ENCODE results near the gene LAX1. TPM values are rescaled to one million over a fixed set of nuclear protein-coding genes. Genes with fewer than 3 reads are reported as not detected.

The LAX1 gene
- total RNA-seq, 6 experiments from 2014 or later = 0.06 to 0.47 (median 0.30) TPM

GRCh38 chr1:203818399-203818798 lies 53.4 kb downstream of the LAX1 start:
- H3K36me3 ChIP-seq = peaks cover 6 to 82% (median 57%) of the 10 kb centered on the region in 4 donors
- no peak for DNase-seq
- WGBS (ENCODE audit: insufficient coverage, low coverage, low lambda C conversion rate, missing lambda C conversion rate) = 92% methylated on average over 6 of the region's 6 CpGs

GRCh38 chr1:203823306-203823705 lies 58.3 kb downstream of the LAX1 start:
- Histone ChIP-seq H3K27ac (no peak overlapping the region), H3K4me3 (no peak overlapping the region), H3K4me1 (no peaks in the 10 kb centered on the region), H3K9me3 (no peaks in the 10 kb centered on the region), H3K36me3 (peaks cover 6 to 70% (median 37%) of the 10 kb centered on the region in 4 donors), H3K27me3 (no peaks in the 10 kb centered on the region)
- DNase-seq = no peak
- TF ChIP-seq POLR2A (IDR thresholded peaks at IDR 0.05) = no peak
- no peak for TF ChIP-seq CTCF (IDR thresholded peaks at IDR 0.05)
- 83% methylated on average over 1 of the region's 1 CpG for WGBS (ENCODE audit: insufficient coverage, low coverage, low lambda C conversion rate, missing lambda C conversion rate)
- ATAC-seq = no peak
- intact Hi-C loops (cut with DNase I) = no loop called here

More at GRCh38 chr1:203818399-203818798, 53.4 kb downstream of the LAX1 start:
- Histone ChIP-seq H3K4me1 (no peaks in the 10 kb centered on the region), H3K9me3 (no peaks in the 10 kb centered on the region), H3K4me3 (no peak overlapping the region), H3K27ac (no peak overlapping the region), H3K27me3 (no peaks in the 10 kb centered on the region)
- ATAC-seq = no peak
- TF ChIP-seq CTCF (IDR thresholded peaks at IDR 0.05) (no peak), POLR2A (IDR thresholded peaks at IDR 0.05) (no peak)
- intact Hi-C loops (cut with DNase I) = no loop called here

Small RNA genes within 50 kb of the gene (small RNA-seq; reads per million reads assigned to genes)
- gene SNORA77 (535 to 582 reads per million in 2 experiments), gene ZC3H11A (2.7 to 3.5 reads per million in 2 experiments)

Other genes with a start within 250 kb of the LAX1 start
- gene ATP2B4, start 138.4 kb upstream of the LAX1 start, total RNA-seq = 10 to 100 TPM in 4 of 6 experiments, 1 to 10 TPM in 2; 8.7 to 59.3 (median 23.3) TPM
- 10 to 100 TPM; 11.8 to 24.1 (median 17.5) TPM for gene ZBED6, start 30.4 kb downstream of the LAX1 start, total RNA-seq
- gene ZC3H11A, start 30.4 kb downstream of the LAX1 start, total RNA-seq = 10 to 100 TPM; 22.8 to 47.7 (median 31.8) TPM
- 10 to 100 TPM; 17.0 to 46.2 (median 36.5) TPM for gene SNRPE, start 96.4 kb downstream of the LAX1 start, total RNA-seq

All from right lobe of liver (tissue), 6 donors.